Esophagus muscularis mucosa (tissue), 4 donors: ENCODE data around the gene DOK3. TPM values are rescaled to one million over a fixed set of nuclear protein-coding genes. Genes with fewer than 3 reads are reported as not detected.

ENCODE experiments used
- DNase-seq: peaks from one replicate; pipeline ENCODE4 v3.0.0-alpha.2; 2017; ENCODE audit errors: extremely low spot score
- H3K27ac ChIP-seq, 4 donors: fragments of 200-600 bp; sonication (generic); replicated peaks in 1 of 4; 1 replicate in 3 of 4; 2 replicates in 1 of 4; pipeline ENCODE4 v1.5.1; 2016 to 2019; ENCODE audit warnings: mild to moderate bottlenecking in 1 of 4
- H3K27me3 ChIP-seq, 4 donors: fragments of 200-600 bp; sonication (generic); one replicate each; pipeline versions ENCODE4 v1.5.1 to v1.6.0; 2016 to 2019
- H3K36me3 ChIP-seq, 4 donors: fragments of 200-600 bp; sonication (generic); one replicate each; pipeline ENCODE4 v1.5.1; 2016 to 2019
- H3K4me1 ChIP-seq, 4 donors: fragments of 200-600 bp; sonication (generic); one replicate each; pipeline ENCODE4 v1.5.1; 2016 to 2019
- H3K4me3 ChIP-seq, 4 donors: fragments of 200-600 bp; sonication (generic); 1 replicate in 2 of 4; 2 replicates in 2 of 4; pipeline ENCODE4 v1.5.1; 2016 to 2019; ENCODE audit warnings: mild to moderate bottlenecking in 4 of 4, moderate library complexity in 1 of 4
- H3K9me3 ChIP-seq, 4 donors: fragments of 200-600 bp; sonication (generic); 1 replicate in 3 of 4; 2 replicates in 1 of 4; pipeline ENCODE4 v1.5.1; 2016 to 2019
- CTCF ChIP-seq, 3 experiments: fragments of 200-600 bp in 2 of 3; fragments of 450-650 bp in 1 of 3; sonication (generic) in 2 of 3; IDR thresholded peaks; one replicate each; pipeline ENCODE4 v1.5.1; 2017 to 2019; ENCODE audit warnings: antibody characterized with exemption in 3 of 3, mild to moderate bottlenecking in 2 of 3, moderate library complexity in 1 of 3
- EP300 ChIP-seq: sonication (generic); formaldehyde crosslinking; IDR thresholded peaks from one replicate; pipeline ENCODE4 v1.6.1; 2017; ENCODE audit warnings: antibody characterized with exemption
- POLR2A ChIP-seq: fragments of 450-650 bp; IDR thresholded peaks from one replicate; pipeline ENCODE4 v1.6.1; 2017; ENCODE audit warnings: antibody characterized with exemption, moderate library complexity, mild to moderate bottlenecking, low read depth
- POLR2AphosphoS5 ChIP-seq, 2 donors: sonication (generic); formaldehyde crosslinking; IDR thresholded peaks; one replicate each; pipeline ENCODE4 v1.6.1; 2017; ENCODE audit warnings: antibody characterized with exemption in 2 of 2
- WGBS: methylation state at CpG from one replicate; pipeline ENCODE4 v1.1.5; 2018; 5-methylcytosine and 5-hydroxymethylcytosine counted together
- intact Hi-C: fragments of 100-400 bp; cut with DNase I; formaldehyde crosslinking; loops from one replicate; pipeline ENCODE4 v1.15.1; 2023
- total RNA-seq, 4 donors: library from RNA; depleted of rRNA; stranded (reverse); fragments of >200 nt; gene quantifications; one replicate each; pipeline versions ENCODE4 v1.1.0 to v1.2.1, GENCODE V29; 2016

Gene DOK3
- total RNA-seq, 4 donors from 2014 or later = 6.7 to 15.2 (median 7.5) TPM

- H3K4me1 ChIP-seq = peaks cover 17 to 41% (median 26%) of the 10 kb centered on the region in 4 donors
- intact Hi-C loops = loop anchor here (5.0 kb wide), 1 partner anchor 33 kb away; the partner anchor contains the start of gene FAM193B
- 84% methylated on average over 13 of the region's 13 CpGs for WGBS
- TF ChIP-seq EP300 (no peak), POLR2AphosphoS5 (IDR thresholded peaks at IDR 0.05) (no peak), CTCF (IDR thresholded peaks at IDR 0.05) (no peak), POLR2A (no peak)
- no peaks in the 10 kb centered on the region for H3K9me3 ChIP-seq
- peaks cover 43 to 66% (median 64%) of the 10 kb centered on the region in 4 donors for H3K36me3 ChIP-seq
- no peak for DNase-seq
- peak overlapping the region in 1 of 4 donors; percentile 62 for H3K27ac ChIP-seq
- no peak overlapping the region for H3K4me3 ChIP-seq
- H3K27me3 ChIP-seq = no peaks in the 10 kb centered on the region
Observed at GRCh38 chr5:177519463-177520235, 10.0 kb upstream of the DOK3 start.

GRCh38 chr5:177516601-177517568, 7.3 kb upstream of the DOK3 start, which contains the start of gene DDX41:
DDX41 (minus strand) TSS chr5:177516961; CDS start chr5:177516945, 16 bp downstream.
- under 1% methylated on average over 50 of the region's 96 CpGs for WGBS
- DNase-seq = peak; percentile 99
- intact Hi-C loops = loop anchor here (5.0 kb wide), 1 partner anchor 35 kb away; the partner anchor contains the start of gene FAM193B
- Histone ChIP-seq H3K27me3 (no peaks in the 10 kb centered on the region), H3K4me1 (peaks cover 17 to 49% (median 32%) of the 10 kb centered on the region in 4 donors), H3K4me3 (peak within 1 kb of the TSS; percentile 79 to 98 (median 94)), H3K9me3 (no peaks in the 10 kb centered on the region), H3K27ac (peak within 1 kb of the TSS; percentile 85 to 91 (median 90)), H3K36me3 (peaks cover 56 to 66% (median 65%) of the 10 kb centered on the region in 4 donors)
- TF ChIP-seq CTCF (IDR thresholded peaks at IDR 0.05) = peak; percentile 4 to 10 (median 8)
- no peak for TF ChIP-seq EP300
- TF ChIP-seq POLR2AphosphoS5 (IDR thresholded peaks at IDR 0.05) = peak; percentile 92 to 99
- no peak for TF ChIP-seq POLR2A

GRCh38 chr5:177515580-177515979, 6.0 kb upstream of the DOK3 start:
- 91% methylated on average over 6 of the region's 7 CpGs for WGBS
- DNase-seq = no peak
- intact Hi-C loops = loop anchor here (5.0 kb wide), 1 partner anchor 37 kb away; the partner anchor contains the start of gene FAM193B

More at GRCh38 chr5:177515580-177515979, 6.0 kb upstream of the DOK3 start:
- Histone ChIP-seq H3K27ac (no peak overlapping the region), H3K4me3 (peak overlapping the region; percentile 79 to 98 (median 94)), H3K27me3 (no peaks in the 10 kb centered on the region), H3K9me3 (no peaks in the 10 kb centered on the region), H3K4me1 (peaks cover 17 to 49% (median 32%) of the 10 kb centered on the region in 4 donors), H3K36me3 (peaks cover 51 to 66% (median 65%) of the 10 kb centered on the region in 4 donors)
- no peak for TF ChIP-seq CTCF (IDR thresholded peaks at IDR 0.05)
